ENCODE results near the gene ADSS1.

The ADSS1 gene

DNA sequence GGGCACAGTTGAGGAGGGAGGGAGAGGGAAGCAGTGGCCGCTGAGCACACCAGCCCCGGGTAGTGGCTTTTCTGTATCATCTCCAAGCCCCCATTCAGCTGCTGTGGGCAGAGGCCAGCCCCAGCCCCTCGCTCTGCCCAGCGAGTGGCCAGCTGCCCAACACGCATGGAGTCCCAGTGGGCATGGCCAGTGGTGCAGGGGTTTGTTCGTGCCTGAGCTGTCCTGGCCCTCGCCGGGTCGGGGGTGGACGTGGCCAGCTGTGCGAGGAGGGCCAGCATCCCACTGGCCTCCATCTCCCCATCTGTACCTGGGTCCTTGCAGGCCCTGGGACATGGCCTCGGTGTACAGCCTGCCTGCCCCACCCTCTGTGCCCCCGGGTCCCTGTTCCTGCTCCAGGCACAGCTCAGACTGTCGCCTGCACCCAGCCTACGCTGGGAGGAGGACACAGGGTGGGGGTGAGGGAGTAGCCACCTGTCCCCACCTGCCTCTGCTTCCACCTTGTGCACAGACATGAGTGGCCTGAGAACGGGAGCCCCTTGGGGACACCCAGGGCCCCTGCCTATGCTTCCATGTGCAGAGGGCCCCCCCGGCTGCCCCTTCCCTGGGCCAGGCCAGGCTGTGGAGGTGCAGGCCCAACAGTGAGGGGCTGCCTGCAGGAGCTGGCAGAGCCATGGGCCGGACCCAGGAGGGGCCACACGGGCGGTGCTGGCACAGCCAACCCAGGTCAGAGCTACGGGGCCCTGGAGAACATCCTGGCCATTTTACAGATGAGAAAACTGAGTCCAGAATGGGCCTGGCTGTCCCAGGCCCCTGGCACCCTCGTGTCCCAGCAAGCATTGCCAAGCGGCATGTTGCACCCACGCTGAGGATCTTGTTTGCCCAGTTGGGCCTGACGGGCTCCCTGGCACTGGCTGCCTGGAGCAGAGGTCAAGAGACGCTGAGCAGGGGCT, 30.3 kb upstream of the ADSS1 start:
- TF ChIP-seq SPI1 (IDR thresholded peaks at IDR 0.05; ENCODE audit: low read depth, low read length) (no peak), POLR2A (IDR thresholded peaks at IDR 0.05; ENCODE audit: low read depth, low read length) (no peak), POLR2AphosphoS5 (IDR thresholded peaks at IDR 0.05; ENCODE audit: low read depth, low read length) (no peak), POU2F2 (IDR thresholded peaks at IDR 0.05; ENCODE audit: low read depth, low read length) (no peak), TAF1 (IDR thresholded peaks at IDR 0.05; ENCODE audit: low read depth, low read length) (no peak), PAX5 (IDR thresholded peaks at IDR 0.05; ENCODE audit: insufficient read depth, low read length, severe bottlenecking) (no peak)
- DNase-seq (ENCODE audit: insufficient read length, low spot score) = no peak

DNA sequence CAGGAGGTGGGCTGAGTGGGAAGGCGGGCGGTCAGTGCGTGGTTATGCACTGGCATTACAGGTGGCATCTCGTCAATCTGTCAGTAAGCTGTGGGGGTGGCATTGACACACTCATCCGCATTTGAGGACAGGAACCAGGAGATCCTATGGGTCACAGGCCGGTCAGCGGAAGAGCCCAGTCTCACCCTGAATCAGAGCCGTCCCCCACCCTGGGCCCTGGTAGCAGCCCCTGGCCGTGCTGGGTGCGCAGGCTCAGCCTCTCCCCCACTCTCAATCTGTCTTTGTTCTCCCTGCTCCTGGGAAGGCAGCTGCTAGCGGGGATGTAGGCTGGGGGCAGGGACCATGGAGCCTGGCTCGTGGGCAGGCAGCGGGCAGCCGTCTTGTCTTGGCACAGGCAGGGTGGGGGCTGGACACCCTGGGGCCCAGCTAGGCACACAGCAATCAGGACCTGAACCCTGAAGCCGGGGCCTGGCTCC, 29.5 kb upstream of the ADSS1 start:
- FAIRE-seq (no peak), DNase-seq (ENCODE audit: insufficient read length, low spot score) (no peak)
- TF ChIP-seq TAF1 (IDR thresholded peaks at IDR 0.05; ENCODE audit: low read depth, low read length) = no peak
- TF ChIP-seq POLR2A (IDR thresholded peaks at IDR 0.05; ENCODE audit: low read depth, low read length) = no peak
- TF ChIP-seq SPI1 (IDR thresholded peaks at IDR 0.05; ENCODE audit: low read depth, low read length) = no peak
- no peak for TF ChIP-seq POLR2AphosphoS5 (IDR thresholded peaks at IDR 0.05; ENCODE audit: low read depth, low read length)
- TF ChIP-seq POU2F2 (IDR thresholded peaks at IDR 0.05; ENCODE audit: low read depth, low read length) = no peak
- no peak for TF ChIP-seq PAX5 (IDR thresholded peaks at IDR 0.05; ENCODE audit: insufficient read depth, low read length, severe bottlenecking)

More for the DNA sequence above, 30.3 kb upstream of the ADSS1 start:
- FAIRE-seq = no peak

DNA sequence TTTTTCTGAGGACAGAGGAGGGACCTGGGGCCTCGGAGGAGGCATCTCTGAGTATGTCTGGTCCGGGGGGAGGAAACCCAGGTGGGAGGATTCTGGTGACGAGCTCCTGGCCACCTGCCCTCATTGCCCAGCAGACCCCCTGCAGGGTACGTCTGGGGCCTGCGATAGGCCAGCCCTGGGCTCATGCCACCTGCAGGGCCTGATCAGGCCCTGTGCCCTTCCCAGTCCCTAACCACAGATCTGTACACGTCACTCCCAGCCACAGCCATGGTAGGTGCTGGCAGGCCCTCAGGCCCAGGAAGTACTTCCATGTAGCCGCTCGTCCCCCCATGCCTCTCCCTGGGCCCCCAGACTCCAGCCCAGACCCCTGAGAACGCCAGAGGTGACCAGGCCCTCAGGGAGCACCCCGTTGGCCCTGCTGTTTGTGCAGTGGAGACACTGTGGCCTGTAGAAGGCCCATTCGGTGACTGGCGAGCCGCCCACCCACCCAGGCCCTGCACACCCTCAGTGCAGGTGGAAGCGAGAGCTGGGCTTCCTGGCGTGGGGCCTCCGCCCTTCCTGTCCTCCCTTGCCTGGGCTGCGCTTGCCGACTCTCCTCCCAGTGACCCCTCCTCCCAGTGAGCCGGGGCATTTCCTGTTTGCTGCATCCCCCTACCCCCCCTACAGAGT, 28.9 kb upstream of the ADSS1 start:
- no peak for TF ChIP-seq POLR2A (IDR thresholded peaks at IDR 0.05; ENCODE audit: low read depth, low read length)
- no peak for TF ChIP-seq PAX5 (IDR thresholded peaks at IDR 0.05; ENCODE audit: insufficient read depth, low read length, severe bottlenecking)
- no peak for TF ChIP-seq POLR2AphosphoS5 (IDR thresholded peaks at IDR 0.05; ENCODE audit: low read depth, low read length)
- TF ChIP-seq TAF1 (IDR thresholded peaks at IDR 0.05; ENCODE audit: low read depth, low read length) = no peak
- TF ChIP-seq SPI1 (IDR thresholded peaks at IDR 0.05; ENCODE audit: low read depth, low read length) = no peak
- no peak for TF ChIP-seq POU2F2 (IDR thresholded peaks at IDR 0.05; ENCODE audit: low read depth, low read length)
- no peak for DNase-seq (ENCODE audit: insufficient read length, low spot score)
- FAIRE-seq = peak; percentile 76

DNA sequence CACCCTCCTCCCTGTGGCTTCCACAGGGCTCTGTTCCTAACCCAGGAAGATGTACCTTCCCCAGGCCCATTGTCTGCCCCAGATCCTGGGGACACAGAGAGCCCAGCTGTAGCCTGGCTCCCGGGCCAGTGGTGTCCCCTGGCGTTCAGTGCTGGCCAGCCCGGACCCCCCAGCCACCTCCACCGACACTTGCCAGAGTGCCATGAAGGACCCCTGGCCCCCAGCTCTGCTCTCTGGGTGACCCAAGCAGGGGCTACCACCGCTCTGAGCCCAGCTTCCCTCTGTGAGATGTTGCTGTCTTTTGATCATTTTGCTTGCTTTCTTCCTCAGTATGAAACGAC, 28.4 kb upstream of the ADSS1 start:
- FAIRE-seq (no peak), DNase-seq (ENCODE audit: insufficient read length, low spot score) (no peak)
- TF ChIP-seq PAX5 (IDR thresholded peaks at IDR 0.05; ENCODE audit: insufficient read depth, low read length, severe bottlenecking) = no peak
- TF ChIP-seq SPI1 (IDR thresholded peaks at IDR 0.05; ENCODE audit: low read depth, low read length) = no peak
- TF ChIP-seq POLR2AphosphoS5 (IDR thresholded peaks at IDR 0.05; ENCODE audit: low read depth, low read length) = no peak
- TF ChIP-seq POU2F2 (IDR thresholded peaks at IDR 0.05; ENCODE audit: low read depth, low read length) = no peak
- TF ChIP-seq TAF1 (IDR thresholded peaks at IDR 0.05; ENCODE audit: low read depth, low read length) = no peak
- TF ChIP-seq POLR2A (IDR thresholded peaks at IDR 0.05; ENCODE audit: low read depth, low read length) = no peak

DNA sequence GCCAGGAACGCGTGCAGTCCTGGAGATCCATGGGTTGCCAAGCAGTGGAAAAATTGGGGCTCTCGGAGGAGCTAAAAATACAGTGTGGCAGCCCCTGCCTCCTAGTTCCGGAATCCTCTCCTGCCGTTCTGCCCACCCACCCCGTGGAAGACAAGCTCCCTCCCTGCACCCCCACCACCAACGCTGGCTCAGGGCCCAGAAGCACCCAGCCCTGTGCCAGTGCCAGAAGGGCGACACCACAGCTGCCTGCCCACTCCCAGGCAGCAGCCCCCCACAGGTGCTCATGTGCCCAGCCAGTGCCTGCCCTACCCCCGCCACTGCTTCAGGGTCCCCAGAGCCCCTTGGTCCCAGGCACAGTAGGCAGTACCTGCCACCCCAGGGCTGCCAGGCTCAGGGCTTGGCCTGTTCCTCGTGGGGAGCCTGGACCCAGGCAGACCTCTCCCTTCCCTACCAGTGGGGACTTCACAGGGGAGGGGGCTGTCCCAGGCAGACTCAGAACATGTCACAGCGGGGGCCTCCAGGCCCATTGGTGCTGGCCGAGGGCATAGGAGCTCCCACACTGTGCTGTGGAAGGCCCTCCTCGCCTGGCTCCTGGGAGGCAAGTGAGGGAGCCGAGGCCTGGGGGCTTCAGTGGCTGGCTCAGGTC, 27.2 kb upstream of the ADSS1 start:
- DNase-seq (ENCODE audit: insufficient read length, low spot score) (no peak), FAIRE-seq (no peak)
- TF ChIP-seq TAF1 (IDR thresholded peaks at IDR 0.05; ENCODE audit: low read depth, low read length) = no peak
- TF ChIP-seq POLR2A (IDR thresholded peaks at IDR 0.05; ENCODE audit: low read depth, low read length) = no peak
- TF ChIP-seq SPI1 (IDR thresholded peaks at IDR 0.05; ENCODE audit: low read depth, low read length) = no peak
- TF ChIP-seq POLR2AphosphoS5 (IDR thresholded peaks at IDR 0.05; ENCODE audit: low read depth, low read length) = no peak
- TF ChIP-seq POU2F2 (IDR thresholded peaks at IDR 0.05; ENCODE audit: low read depth, low read length) = no peak
- TF ChIP-seq PAX5 (IDR thresholded peaks at IDR 0.05; ENCODE audit: insufficient read depth, low read length, severe bottlenecking) = no peak

DNA sequence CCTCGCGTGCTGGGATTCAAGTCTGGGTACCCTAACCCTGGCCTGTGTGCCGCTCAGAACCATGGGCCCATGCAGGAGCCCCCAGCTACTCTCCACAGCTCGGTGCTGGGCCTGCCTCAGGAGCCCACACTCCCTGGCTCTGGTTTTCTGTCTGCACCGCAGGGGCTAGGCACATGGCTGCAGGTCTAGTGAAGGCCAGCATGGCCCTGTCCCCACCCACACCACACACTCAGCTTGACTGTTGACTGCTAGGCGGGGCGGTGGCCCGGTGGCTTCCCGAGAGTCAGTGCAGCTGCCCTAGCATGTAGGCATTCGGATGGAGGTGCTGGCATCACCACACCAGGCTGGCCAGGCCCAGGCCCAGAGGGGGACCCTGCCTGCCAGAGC, 26.7 kb upstream of the ADSS1 start:
- no peak for DNase-seq (ENCODE audit: insufficient read length, low spot score)
- no peak for FAIRE-seq
- TF ChIP-seq PAX5 (IDR thresholded peaks at IDR 0.05; ENCODE audit: insufficient read depth, low read length, severe bottlenecking) = no peak
- TF ChIP-seq TAF1 (IDR thresholded peaks at IDR 0.05; ENCODE audit: low read depth, low read length) = no peak
- TF ChIP-seq POLR2AphosphoS5 (IDR thresholded peaks at IDR 0.05; ENCODE audit: low read depth, low read length) = no peak
- TF ChIP-seq POU2F2 (IDR thresholded peaks at IDR 0.05; ENCODE audit: low read depth, low read length) = no peak
- TF ChIP-seq POLR2A (IDR thresholded peaks at IDR 0.05; ENCODE audit: low read depth, low read length) = no peak
- TF ChIP-seq SPI1 (IDR thresholded peaks at IDR 0.05; ENCODE audit: low read depth, low read length) = no peak

DNA sequence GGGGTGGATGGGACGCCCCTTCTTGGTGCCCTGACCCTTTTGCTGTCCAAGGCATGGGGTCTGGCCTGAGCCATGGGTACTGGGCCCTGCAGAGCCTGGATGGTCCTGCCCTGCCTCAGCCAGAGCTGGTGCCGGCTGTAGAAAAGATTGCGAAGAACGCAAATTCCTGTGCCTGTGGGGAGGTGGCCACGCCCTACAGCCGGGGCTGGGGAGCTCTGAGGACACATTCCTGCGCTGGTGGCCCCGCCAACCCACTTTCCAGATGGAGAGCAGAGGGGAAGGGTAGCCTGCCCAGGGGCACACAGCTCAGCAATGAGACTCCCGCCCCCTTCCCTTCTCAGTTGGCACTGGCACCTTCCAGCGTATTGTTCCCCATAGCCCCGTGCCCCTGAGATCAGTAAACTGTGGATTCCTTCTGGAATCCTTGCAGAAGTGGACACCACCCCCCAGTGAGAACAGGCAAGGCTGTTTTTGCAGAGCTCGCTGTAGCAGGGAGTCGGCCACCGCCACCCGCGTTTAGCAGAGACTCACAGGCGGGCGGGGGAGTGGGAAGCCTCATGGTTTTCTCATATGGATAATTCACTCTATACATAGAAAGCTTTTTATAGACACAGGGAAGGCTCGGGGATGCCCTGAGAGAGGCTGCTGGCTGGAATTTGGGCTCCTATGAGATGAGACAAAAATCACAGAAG, 26.0 kb upstream of the ADSS1 start:
- FAIRE-seq = no peak
- TF ChIP-seq PAX5 (IDR thresholded peaks at IDR 0.05; ENCODE audit: insufficient read depth, low read length, severe bottlenecking) = no peak
- TF ChIP-seq SPI1 (IDR thresholded peaks at IDR 0.05; ENCODE audit: low read depth, low read length) = no peak
- TF ChIP-seq TAF1 (IDR thresholded peaks at IDR 0.05; ENCODE audit: low read depth, low read length) = no peak
- no peak for TF ChIP-seq POLR2AphosphoS5 (IDR thresholded peaks at IDR 0.05; ENCODE audit: low read depth, low read length)
- no peak for TF ChIP-seq POU2F2 (IDR thresholded peaks at IDR 0.05; ENCODE audit: low read depth, low read length)
- no peak for TF ChIP-seq POLR2A (IDR thresholded peaks at IDR 0.05; ENCODE audit: low read depth, low read length)
- DNase-seq (ENCODE audit: insufficient read length, low spot score) = no peak

DNA sequence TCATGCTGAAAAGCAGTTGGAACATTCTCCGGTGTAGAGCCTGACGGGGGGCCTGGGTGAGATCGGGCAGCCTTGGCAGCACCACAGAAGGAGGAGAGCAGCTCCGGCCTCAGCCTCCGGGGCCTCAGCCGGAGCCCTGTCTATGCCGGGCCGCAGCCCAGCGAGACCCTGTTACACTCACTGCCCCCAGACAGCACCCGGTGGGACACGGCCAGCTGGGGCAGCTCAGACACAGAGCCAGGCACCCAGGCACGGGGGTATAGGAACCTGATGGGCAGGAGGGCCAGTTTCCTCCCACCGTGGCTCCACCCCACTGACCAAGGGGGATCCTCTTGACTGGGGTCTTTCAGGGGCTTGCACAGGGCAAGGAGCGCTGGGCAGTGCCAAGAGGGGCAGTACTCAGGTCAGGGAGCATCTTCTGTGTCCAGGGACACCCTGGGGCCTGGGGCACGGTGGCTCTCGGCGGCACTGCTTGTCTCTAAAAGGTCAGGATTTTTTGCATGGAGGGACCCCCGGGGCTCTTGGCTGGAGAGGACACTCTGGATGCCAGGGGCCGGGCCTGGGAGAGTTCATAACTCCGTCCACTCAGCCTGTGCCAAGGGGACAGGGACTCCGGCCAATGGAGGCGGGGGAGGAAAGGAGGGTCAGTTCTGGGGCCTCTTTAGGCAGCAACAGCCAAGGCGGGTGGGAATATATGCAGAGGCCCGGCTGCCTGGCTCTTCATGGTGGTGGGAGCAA, 25.2 kb upstream of the ADSS1 start:
- no peak for FAIRE-seq
- no peak for DNase-seq (ENCODE audit: insufficient read length, low spot score)
- no peak for TF ChIP-seq POLR2AphosphoS5 (IDR thresholded peaks at IDR 0.05; ENCODE audit: low read depth, low read length)
- TF ChIP-seq POLR2A (IDR thresholded peaks at IDR 0.05; ENCODE audit: low read depth, low read length) = no peak
- no peak for TF ChIP-seq TAF1 (IDR thresholded peaks at IDR 0.05; ENCODE audit: low read depth, low read length)
- no peak for TF ChIP-seq POU2F2 (IDR thresholded peaks at IDR 0.05; ENCODE audit: low read depth, low read length)
- no peak for TF ChIP-seq PAX5 (IDR thresholded peaks at IDR 0.05; ENCODE audit: insufficient read depth, low read length, severe bottlenecking)
- no peak for TF ChIP-seq SPI1 (IDR thresholded peaks at IDR 0.05; ENCODE audit: low read depth, low read length)
